ENCODE results near the gene TMEM242. TPM values are rescaled to one million over a fixed set of nuclear protein-coding genes. Genes with fewer than 3 reads are reported as not detected.

Gene TMEM242
- total and polyA plus RNA-seq, 2 of the 13 experiments (the other 11 are each of a cell fraction or from before 2014, with no cell fraction given) = 5.6 to 11.1 TPM

DNA sequence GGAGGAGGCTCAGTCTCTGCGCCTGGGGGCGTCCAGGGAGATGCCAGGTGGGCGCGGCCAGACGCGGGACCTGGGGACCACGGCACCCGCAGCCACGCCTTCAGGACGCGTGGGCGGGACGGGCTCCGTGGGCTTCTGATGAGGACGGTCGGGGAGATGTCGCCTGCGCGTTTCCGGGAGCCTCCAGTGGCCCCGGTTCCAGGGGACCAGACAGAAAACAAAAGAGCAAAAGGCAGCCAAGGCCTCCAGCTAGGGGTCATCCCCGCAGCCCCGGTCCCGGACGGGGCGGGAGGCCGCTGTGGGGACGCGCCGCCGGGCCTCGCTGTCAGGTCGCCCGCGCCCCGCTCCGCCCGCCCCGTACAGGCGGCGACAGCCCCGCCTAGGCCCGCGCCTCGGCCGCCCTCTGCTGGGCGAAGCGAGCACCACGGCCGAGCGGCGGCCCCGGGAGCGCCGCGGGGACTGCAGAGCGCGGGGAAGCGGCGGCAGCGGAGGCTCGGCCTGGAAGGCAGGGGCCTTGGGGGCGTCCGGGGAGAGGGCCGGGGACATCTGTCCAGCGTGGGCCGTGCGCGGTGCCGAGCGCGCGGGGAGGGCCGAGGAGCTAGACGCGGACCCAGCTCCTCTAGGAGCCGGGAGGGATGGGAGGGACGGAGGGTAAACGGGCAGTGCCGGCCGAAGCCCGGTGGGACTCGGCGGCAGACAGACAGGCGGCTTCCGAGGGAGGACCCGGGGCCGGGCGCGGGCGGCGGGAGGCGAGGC is 48.7 kb downstream of the TMEM242 start (continued):
- TF ChIP-seq ZNF572 (CRISPR knock-in tag; IDR thresholded peaks at IDR 0.05) (no peak), JUNB (CRISPR knock-in tag; IDR thresholded peaks at IDR 0.05; ENCODE audit: borderline replicate concordance) (no peak), TP53 (CRISPR knock-in tag; conservative IDR thresholded peaks at IDR 0.05) (0 out of 2 replicates have a peak, but pooled peaks have one; percentile 35), ZNF337 (CRISPR knock-in tag; IDR thresholded peaks at IDR 0.05; ENCODE audit: borderline replicate concordance, low read depth) (no peak), ZNF383 (CRISPR knock-in tag; IDR thresholded peaks at IDR 0.05; ENCODE audit: borderline replicate concordance) (no peak), HNRNPUL1 (IDR thresholded peaks at IDR 0.05; ENCODE audit: low read depth, low read length) (no peak), CBX1 (IDR thresholded peaks at IDR 0.05; ENCODE audit: low read depth) (no peak), ZNF562 (CRISPR knock-in tag; IDR thresholded peaks at IDR 0.05; ENCODE audit: borderline replicate concordance) (no peak), GATAD1 (CRISPR knock-in tag; IDR thresholded peaks at IDR 0.05) (0 out of 2 replicates have a peak, but pooled peaks have one; percentile 11), KAT7 (CRISPR knock-in tag; IDR thresholded peaks at IDR 0.05; ENCODE audit: borderline replicate concordance) (no peak; the same call in 1 of the 2 replicates), ZNF724P (CRISPR knock-in tag; IDR thresholded peaks at IDR 0.05; ENCODE audit: borderline replicate concordance) (no peak; the same call in 1 of the 2 replicates), PHB2 (IDR thresholded peaks at IDR 0.05; ENCODE audit: partially characterized antibody) (no peak), MBD4 (IDR thresholded peaks at IDR 0.05; ENCODE audit: borderline replicate concordance, low read length) (no peak), REPIN1 (CRISPR knock-in tag; IDR thresholded peaks at IDR 0.05; ENCODE audit: borderline replicate concordance, low read depth) (peak; percentile 60; the same call in 1 of the 2 replicates), ZMYM3 (CRISPR knock-in tag; IDR thresholded peaks at IDR 0.05) (no peak), ZNF24 (IDR thresholded peaks at IDR 0.05) (0 out of 2 replicates have a peak, but pooled peaks have one; percentile 11)
- TF ChIP-seq, protein P1, sequence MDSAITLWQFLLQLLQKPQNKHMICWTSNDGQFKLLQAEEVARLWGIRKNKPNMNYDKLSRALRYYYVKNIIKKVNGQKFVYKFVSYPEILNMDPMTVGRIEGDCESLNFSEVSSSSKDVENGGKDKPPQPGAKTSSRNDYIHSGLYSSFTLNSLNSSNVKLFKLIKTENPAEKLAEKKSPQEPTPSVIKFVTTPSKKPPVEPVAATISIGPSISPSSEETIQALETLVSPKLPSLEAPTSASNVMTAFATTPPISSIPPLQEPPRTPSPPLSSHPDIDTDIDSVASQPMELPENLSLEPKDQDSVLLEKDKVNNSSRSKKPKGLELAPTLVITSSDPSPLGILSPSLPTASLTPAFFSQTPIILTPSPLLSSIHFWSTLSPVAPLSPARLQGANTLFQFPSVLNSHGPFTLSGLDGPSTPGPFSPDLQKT (CRISPR knock-in tag; IDR thresholded peaks at IDR 0.05; ENCODE audit: borderline replicate concordance) = no peak
- TF ChIP-seq, protein P2, sequence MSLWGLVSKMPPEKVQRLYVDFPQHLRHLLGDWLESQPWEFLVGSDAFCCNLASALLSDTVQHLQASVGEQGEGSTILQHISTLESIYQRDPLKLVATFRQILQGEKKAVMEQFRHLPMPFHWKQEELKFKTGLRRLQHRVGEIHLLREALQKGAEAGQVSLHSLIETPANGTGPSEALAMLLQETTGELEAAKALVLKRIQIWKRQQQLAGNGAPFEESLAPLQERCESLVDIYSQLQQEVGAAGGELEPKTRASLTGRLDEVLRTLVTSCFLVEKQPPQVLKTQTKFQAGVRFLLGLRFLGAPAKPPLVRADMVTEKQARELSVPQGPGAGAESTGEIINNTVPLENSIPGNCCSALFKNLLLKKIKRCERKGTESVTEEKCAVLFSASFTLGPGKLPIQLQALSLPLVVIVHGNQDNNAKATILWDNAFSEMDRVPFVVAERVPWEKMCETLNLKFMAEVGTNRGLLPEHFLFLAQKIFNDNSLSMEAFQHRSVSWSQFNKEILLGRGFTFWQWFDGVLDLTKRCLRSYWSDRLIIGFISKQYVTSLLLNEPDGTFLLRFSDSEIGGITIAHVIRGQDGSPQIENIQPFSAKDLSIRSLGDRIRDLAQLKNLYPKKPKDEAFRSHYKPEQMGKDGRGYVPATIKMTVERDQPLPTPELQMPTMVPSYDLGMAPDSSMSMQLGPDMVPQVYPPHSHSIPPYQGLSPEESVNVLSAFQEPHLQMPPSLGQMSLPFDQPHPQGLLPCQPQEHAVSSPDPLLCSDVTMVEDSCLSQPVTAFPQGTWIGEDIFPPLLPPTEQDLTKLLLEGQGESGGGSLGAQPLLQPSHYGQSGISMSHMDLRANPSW (CRISPR knock-in tag; IDR thresholded peaks at IDR 0.05; ENCODE audit: borderline replicate concordance) = no peak
- TF ChIP-seq, protein P3, sequence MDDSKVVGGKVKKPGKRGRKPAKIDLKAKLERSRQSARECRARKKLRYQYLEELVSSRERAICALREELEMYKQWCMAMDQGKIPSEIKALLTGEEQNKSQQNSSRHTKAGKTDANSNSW (CRISPR knock-in tag; IDR thresholded peaks at IDR 0.05; ENCODE audit: borderline replicate concordance) = peak; percentile 70; the same call in 1 of the 2 replicates
- TF ChIP-seq, protein P4, sequence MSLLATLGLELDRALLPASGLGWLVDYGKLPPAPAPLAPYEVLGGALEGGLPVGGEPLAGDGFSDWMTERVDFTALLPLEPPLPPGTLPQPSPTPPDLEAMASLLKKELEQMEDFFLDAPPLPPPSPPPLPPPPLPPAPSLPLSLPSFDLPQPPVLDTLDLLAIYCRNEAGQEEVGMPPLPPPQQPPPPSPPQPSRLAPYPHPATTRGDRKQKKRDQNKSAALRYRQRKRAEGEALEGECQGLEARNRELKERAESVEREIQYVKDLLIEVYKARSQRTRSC (CRISPR knock-in tag; IDR thresholded peaks at IDR 0.05; ENCODE audit: low read depth) = 0 out of 2 replicates have a peak, but pooled peaks have one; percentile 58
- TF ChIP-seq, protein P5, sequence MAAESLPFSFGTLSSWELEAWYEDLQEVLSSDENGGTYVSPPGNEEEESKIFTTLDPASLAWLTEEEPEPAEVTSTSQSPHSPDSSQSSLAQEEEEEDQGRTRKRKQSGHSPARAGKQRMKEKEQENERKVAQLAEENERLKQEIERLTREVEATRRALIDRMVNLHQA (CRISPR knock-in tag; IDR thresholded peaks at IDR 0.05) = no peak
- TF ChIP-seq, protein P6, sequence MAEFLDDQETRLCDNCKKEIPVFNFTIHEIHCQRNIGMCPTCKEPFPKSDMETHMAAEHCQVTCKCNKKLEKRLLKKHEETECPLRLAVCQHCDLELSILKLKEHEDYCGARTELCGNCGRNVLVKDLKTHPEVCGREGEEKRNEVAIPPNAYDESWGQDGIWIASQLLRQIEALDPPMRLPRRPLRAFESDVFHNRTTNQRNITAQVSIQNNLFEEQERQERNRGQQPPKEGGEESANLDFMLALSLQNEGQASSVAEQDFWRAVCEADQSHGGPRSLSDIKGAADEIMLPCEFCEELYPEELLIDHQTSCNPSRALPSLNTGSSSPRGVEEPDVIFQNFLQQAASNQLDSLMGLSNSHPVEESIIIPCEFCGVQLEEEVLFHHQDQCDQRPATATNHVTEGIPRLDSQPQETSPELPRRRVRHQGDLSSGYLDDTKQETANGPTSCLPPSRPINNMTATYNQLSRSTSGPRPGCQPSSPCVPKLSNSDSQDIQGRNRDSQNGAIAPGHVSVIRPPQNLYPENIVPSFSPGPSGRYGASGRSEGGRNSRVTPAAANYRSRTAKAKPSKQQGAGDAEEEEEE (CRISPR knock-in tag; IDR thresholded peaks at IDR 0.05; ENCODE audit: borderline replicate concordance) = no peak
